Hippocampal formation (tissue), 2 donors: ENCODE results near the gene ITGB1BP2.
"Not testable (repeated sequence)": the region's sequence is repeated elsewhere in the genome, so short reads cannot be mapped to it uniquely, and the experiment has no call there.

Experiments
- DNase-seq, 2 donors: peaks; one replicate each; lab custom pipeline; 2025; lab: John Stamatoyannopoulos, UW

Gene ITGB1BP2

GRCh38 chrX:71301195-71301924, at the start of gene ITGB1BP2:
Gene ITGB1BP2 (plus strand): TSS chrX:71301750. CDS start chrX:71301807, 57 bp downstream.
- DNase-seq, result no peak

DNA sequence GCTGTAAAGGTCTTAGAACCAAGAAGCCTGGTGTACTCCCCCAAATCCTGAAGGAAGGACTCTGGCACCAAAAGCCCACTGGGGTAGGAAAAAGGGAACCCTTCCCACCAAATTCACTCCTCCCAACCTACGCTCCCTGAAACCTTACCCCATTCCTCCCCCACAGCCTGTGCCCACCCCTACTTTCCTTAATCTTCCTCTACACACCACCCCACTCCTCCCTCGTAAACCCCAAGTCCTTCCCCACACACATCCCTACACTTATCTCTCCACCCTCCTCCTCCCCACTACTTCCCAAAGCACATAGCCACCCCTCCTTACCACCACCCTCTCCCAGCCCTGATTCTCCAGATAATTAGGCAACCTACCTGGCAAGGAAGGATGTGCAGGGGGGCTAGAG, 49.3 kb upstream of the ITGB1BP2 start:
- no peak for DNase-seq

GRCh38 chrX:71253253-71254091, 48.1 kb upstream of the ITGB1BP2 start:
- DNase-seq, result no peak

DNA sequence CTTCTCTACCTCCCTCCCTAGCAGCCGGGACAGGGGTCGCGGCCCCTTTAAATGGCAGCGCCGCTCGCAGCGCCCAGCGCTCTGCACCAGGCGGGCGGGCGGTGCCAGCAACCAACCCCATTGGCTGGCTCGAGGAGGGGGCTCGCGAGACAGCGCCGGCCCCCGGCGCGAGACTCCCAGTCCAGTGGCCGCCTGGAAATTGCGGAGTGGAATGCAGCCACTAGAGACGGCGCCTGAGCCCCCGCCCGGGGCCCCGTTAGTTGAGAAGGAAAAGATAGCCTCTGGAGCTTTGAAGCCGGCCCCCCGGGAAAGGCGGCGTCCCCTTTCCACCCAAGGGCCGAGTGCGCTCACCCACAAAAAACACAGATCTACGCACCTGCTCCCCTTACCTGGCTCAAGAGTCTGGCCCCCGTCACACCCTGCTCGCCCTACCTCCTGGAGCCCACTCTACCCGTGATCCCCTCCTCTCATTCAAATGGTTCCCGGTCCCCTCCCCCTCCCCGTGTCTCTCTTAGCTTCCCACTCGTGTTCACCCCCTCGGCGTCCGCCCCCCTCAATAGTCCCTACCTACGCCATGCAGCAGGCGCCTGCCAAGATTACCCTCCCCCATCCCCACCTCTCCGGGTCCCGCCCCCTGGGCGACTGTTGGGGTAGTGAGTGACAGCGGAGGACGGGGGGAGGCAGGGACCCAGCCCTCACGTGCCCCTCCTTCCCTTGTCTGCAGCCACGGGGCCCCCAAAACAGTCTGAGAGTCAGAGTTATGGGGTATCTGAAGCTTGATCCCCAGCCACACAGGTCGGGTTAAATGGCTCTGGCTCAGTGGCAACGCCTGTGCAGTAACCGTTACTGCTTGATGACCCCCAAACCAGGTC, 47.2 kb upstream of the ITGB1BP2 start, which contains the start of gene ZMYM3:
Gene ZMYM3, minus strand, starts transcription at position 49 of the 872 bp plus-strand sequence. CDS start 885 bp downstream, outside the sequence.
- DNase-seq, result peak; percentile 69 to 79

GRCh38 chrX:71256051-71256450, 45.5 kb upstream of the ITGB1BP2 start:
- DNase-seq, result no peak

DNA sequence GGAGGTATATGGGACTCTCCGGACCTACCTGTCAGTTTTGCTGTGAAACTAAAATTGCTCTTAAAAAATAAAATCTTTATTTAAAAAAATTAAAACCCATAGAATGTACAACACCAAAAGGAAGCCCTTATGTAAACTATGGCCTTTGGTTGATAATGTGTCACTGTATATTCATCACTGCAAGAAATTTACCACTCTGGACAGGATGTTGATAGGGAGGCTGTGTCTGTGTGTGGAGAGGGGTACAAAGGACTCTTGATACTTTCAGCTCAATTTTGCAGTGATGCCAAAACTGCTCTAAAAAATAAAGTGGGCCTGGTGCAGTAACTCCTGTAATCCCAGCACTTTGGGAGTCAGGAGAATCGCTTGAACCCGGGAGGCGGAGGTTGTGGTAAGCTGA, 44.7 kb upstream of the ITGB1BP2 start:
- no peak for DNase-seq

- DNase-seq, result not testable (repeated sequence)
These were observed 32.9 kb upstream of the ITGB1BP2 start for GRCh38 chrX:71268624-71269023.

DNA sequence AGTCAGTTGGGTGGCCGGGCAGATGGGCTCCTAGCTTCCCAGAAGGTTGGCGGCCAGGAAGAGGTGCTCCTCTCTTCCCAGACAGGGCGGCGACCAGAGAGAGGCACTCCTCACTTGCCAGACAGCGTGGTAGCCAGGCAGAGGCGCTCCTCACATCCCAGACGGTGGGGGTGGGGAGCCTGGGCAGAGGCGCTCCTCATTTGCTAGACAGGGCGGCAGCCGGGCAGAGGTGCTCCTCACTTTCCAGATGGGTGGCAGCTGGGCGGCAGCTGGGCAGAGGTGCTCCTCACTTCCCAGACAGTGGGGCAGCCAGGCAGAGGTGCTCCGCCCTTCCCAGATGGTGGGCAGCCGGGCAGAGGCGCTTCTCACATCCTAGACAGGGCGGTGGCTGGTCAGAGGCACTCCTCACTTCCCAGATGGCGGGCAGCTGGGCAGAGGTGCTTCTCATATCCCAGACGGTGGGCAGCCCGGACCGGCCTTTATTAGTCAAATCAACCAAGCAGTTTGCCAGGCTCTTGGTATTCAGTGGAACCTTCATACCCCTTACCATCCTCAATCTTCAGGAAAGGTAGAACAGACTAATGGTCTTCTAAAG, 31.7 kb upstream of the ITGB1BP2 start:
- DNase-seq, result no peak

DNA sequence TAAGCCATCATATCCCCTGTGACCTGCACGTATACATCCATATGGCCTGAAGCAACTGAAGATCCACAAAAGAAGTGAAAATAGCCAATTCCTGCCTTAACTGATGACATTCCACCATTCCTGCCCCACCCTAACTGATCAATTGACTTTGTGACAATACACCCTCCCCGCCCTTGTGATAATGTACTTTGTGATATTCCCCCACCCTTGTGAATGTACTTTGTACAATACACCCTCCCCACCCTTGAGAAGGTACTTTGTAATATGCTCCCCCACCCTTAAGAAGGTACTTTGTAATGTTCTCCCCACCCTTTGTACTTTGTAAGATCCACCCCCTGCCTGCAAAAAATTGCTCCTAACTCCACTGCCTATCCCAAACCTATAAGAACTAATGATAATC, 29.2 kb upstream of the ITGB1BP2 start:
- not testable (repeated sequence) for DNase-seq

DNA sequence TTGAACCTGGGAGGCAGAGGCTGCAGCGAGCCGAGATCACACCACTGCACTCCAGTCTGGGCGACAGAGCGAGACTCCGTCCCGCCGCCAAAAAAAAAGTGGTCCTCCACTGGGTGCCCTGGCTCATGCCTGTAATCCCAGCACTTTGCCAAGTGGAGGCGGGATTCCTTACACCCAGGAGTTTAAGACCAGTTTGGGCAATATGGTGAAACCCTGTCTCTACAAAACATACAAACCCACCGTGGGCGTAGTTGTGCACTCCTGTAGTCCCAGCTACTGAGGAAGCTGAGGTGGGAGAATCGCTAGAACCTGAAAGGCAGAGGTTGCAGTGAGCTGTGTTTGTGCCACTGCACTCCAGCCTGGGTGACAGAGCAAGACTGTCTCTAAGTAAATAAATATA, 20.2 kb upstream of the ITGB1BP2 start:
- DNase-seq, result not testable (repeated sequence)

- peak in 1 of 2 donors; percentile 73 for DNase-seq
These were observed 18.8 kb upstream of the ITGB1BP2 start for GRCh38 chrX:71282514-71283402.

DNA sequence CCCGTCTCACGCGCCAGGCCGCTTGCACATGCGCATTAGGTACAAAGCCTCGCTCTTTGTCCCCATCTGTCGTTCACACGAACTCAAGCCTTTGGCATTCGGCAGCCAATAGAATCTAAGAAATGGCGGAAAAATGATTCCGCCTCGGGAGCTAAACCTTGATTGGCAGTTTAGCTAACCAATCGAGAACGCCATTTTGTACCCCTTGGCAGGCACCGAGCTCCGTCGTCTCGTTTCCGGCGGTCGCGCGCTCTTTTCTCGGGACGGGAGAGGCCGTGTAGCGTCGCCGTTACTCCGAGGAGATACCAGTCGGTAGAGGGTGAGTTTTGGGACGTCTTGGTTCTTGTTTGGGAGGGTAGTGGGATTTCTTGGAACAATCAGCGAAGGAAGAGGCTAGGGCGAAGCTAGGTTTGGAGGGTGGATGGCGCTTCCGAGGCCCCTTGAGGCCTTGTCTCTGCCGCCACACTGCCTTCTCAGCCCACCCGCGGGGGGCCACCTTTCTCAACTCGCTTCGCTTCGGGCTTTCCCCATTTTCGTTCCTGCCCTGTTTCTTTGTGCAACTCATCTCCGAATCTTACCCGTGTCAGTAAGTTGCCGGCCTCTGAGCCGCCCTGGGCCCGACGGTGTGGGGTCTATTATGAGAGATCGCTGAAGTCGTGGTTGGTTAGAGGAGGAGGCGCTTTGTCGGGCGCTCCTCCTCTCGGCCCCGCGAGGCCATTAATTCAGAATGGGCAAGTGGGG, 18.0 kb upstream of the ITGB1BP2 start, which contains the start of gene NONO:
Gene NONO, plus strand, starts transcription at position 233 of the 741 bp plus-strand sequence. CDS start 7,003 bp downstream, outside the sequence.
- DNase-seq, result peak; percentile 79 to 91

GRCh38 chrX:71285929-71286328, 15.6 kb upstream of the ITGB1BP2 start:
- DNase-seq, result no peak

DNA sequence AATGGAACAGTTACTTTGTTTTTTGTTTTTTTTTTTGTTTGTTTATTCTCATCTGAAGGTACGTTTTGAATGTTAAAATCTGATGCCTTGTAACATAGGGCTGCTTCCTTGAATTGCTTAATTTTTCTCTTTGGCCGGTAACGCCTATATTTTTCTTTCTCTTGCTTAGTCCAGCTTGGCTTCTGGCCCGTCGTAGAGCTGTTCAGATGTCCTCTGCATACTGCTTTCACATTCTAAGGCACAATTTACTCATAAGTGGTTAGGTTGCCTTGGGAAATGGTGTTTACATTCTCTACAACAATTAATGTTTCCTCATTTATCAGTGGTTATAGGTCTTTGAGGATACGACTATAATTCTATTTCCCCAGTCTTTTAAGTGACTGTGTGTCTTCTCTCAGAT, 10.2 kb upstream of the ITGB1BP2 start:
- no peak for DNase-seq

GRCh38 chrX:71292669-71293365, 8.7 kb upstream of the ITGB1BP2 start:
- no peak for DNase-seq

- no peak for DNase-seq
These were observed 4.7 kb upstream of the ITGB1BP2 start for GRCh38 chrX:71296806-71297205.

- DNase-seq, result no peak
These were observed 3.4 kb upstream of the ITGB1BP2 start for GRCh38 chrX:71298119-71298518.

DNA sequence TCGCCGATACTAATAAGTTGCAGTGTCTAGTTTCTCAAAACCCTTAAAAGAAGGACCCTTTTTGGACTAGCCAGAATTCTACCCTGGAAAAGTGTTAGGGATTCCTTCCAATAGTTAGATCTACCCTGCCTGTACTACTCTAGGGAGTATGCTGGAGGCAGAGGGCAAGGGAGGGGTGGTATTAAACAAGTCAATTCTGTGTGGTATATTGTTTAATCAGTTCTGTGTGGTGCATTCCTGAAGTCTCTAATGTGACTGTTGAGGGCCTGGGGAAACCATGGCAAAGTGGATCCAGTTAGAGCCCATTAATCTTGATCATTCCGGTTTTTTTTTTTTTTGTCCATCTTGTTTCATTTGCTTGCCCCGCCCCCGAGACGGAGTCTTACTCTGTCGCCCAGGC, 1.5 kb upstream of the ITGB1BP2 start:
- not testable (repeated sequence) for DNase-seq

DNA sequence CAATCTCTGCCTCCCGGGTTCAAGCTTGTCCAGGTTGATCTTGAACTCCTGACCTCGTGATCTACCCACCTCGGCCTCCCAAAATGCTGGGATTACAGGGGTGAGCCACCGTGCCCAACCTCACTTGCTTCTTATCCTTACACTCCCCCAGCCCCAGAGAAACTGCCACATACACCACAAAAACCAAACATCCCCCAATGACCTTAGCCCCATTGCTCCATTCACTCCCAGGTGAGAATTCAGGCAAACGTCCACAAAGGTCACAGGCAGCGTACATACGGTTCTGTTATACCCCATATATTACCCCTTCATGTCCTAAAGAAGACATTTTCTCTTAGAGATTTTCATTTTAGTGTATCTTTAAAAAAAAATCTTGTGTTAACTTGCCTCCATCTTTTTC, 1.1 kb upstream of the ITGB1BP2 start:
- not testable (repeated sequence) for DNase-seq
